Parathyroid adenoma (tissue), 2 donors: ENCODE measurements around the gene CAMK2B.

Experiments used
- H2AFZ ChIP-seq: fragments of 300-600 bp; sonication (generic); one replicate; pipeline ENCODE4 v1.7.0; 2017; ENCODE audit warnings: antibody characterized with exemption, mild to moderate bottlenecking
- H3K27ac ChIP-seq: fragments of 300-600 bp; sonication (generic); one replicate; pipeline ENCODE4 v1.7.0; 2017
- H3K27me3 ChIP-seq: fragments of 300-600 bp; sonication (generic); one replicate; pipeline ENCODE4 v1.7.0; 2017; ENCODE audit warnings: low read length; ENCODE audit not compliant: control insufficient read depth, insufficient read depth
- H3K36me3 ChIP-seq: fragments of 300-600 bp; sonication (generic); one replicate; pipeline ENCODE4 v1.7.0; 2017; ENCODE audit warnings: low read length; ENCODE audit not compliant: control insufficient read depth, insufficient read depth
- H3K4me1 ChIP-seq: fragments of 300-600 bp; sonication (generic); one replicate; pipeline ENCODE4 v1.7.0; 2017; ENCODE audit warnings: control low read depth
- H3K4me2 ChIP-seq: fragments of 300-600 bp; sonication (generic); one replicate; pipeline ENCODE4 v1.7.0; 2017; ENCODE audit warnings: low read length
- H3K4me3 ChIP-seq: fragments of 300-600 bp; sonication (generic); one replicate; pipeline ENCODE4 v1.7.0; 2017; ENCODE audit warnings: low read depth, low read length
- H3K79me2 ChIP-seq: fragments of 300-600 bp; sonication (generic); one replicate; pipeline ENCODE4 v1.7.0; 2017; ENCODE audit warnings: control low read depth
- H3K9ac ChIP-seq: fragments of 300-600 bp; sonication (generic); one replicate; pipeline ENCODE4 v1.7.0; 2017; ENCODE audit warnings: mild to moderate bottlenecking
- H3K9me3 ChIP-seq: fragments of 300-600 bp; sonication (generic); one replicate; pipeline ENCODE4 v1.7.0; 2017; ENCODE audit warnings: low read length; ENCODE audit not compliant: control insufficient read depth
- CTCF ChIP-seq: fragments of 300-600 bp; sonication (generic); IDR thresholded peaks from one replicate; pipeline ENCODE4 v1.7.0; 2017; ENCODE audit warnings: antibody characterized with exemption, mild to moderate bottlenecking
- donor health status: primary hyperparathyroidism.

The CAMK2B gene

GRCh38 chr7:44327981-44328380, 2.6 kb upstream of the CAMK2B start:
- Histone ChIP-seq H3K27ac (no peak overlapping the region), H3K36me3 (no peaks in the 10 kb centered on the region), H2AFZ (no peak overlapping the region), H3K4me1 (peaks cover 11% of the 10 kb centered on the region), H3K9ac (no peak overlapping the region), H3K9me3 (no peaks in the 10 kb centered on the region), H3K4me2 (no peak overlapping the region), H3K79me2 (no peaks in the 10 kb centered on the region), H3K27me3 (no peaks in the 10 kb centered on the region), H3K4me3 (no peak overlapping the region)
- TF ChIP-seq CTCF = no peak

- peaks cover 17% of the 10 kb centered on the region for H3K4me1 ChIP-seq
- H3K4me2 ChIP-seq = no peak overlapping the region
- H2AFZ ChIP-seq = no peak overlapping the region
- no peak overlapping the region for H3K9ac ChIP-seq
- no peaks in the 10 kb centered on the region for H3K27me3 ChIP-seq
- no peak overlapping the region for H3K27ac ChIP-seq
- H3K36me3 ChIP-seq = no peaks in the 10 kb centered on the region
- H3K4me3 ChIP-seq = no peak overlapping the region
- H3K9me3 ChIP-seq = no peaks in the 10 kb centered on the region
- no peak for TF ChIP-seq CTCF
- no peaks in the 10 kb centered on the region for H3K79me2 ChIP-seq
These were observed 1.1 kb upstream of the CAMK2B start for GRCh38 chr7:44326261-44327125.

DNA sequence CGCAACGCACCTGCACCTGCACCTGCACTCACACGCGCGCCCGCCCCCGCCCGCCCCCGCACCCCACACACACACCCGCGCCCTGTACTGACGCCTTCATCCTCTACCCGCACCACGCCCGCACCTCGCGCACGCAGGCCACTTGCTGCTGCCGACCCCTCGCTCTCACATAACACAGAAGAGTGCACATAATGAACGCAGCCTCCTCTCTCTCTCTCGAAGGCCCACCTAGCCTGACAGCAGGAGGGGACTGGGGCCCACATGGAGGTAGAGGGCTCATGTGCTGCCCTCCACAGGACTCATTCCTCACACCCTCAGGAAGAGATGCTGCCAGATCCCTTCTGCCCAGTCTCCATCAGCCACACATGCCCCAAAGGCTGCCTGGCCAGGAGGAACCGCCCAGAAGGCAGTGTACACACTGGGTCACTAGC, 432 bp upstream of the CAMK2B start:
- no peaks in the 10 kb centered on the region for H3K79me2 ChIP-seq
- H3K9ac ChIP-seq = no peak overlapping the region
- no peak for TF ChIP-seq CTCF
- H3K4me1 ChIP-seq = peaks cover 21% of the 10 kb centered on the region
- no peaks in the 10 kb centered on the region for H3K36me3 ChIP-seq
- H3K4me3 ChIP-seq = no peak overlapping the region
- H3K9me3 ChIP-seq = no peaks in the 10 kb centered on the region
- H3K27ac ChIP-seq = no peak overlapping the region
- peak overlapping the region; percentile 56 for H3K4me2 ChIP-seq
- no peaks in the 10 kb centered on the region for H3K27me3 ChIP-seq
- no peak overlapping the region for H2AFZ ChIP-seq

DNA sequence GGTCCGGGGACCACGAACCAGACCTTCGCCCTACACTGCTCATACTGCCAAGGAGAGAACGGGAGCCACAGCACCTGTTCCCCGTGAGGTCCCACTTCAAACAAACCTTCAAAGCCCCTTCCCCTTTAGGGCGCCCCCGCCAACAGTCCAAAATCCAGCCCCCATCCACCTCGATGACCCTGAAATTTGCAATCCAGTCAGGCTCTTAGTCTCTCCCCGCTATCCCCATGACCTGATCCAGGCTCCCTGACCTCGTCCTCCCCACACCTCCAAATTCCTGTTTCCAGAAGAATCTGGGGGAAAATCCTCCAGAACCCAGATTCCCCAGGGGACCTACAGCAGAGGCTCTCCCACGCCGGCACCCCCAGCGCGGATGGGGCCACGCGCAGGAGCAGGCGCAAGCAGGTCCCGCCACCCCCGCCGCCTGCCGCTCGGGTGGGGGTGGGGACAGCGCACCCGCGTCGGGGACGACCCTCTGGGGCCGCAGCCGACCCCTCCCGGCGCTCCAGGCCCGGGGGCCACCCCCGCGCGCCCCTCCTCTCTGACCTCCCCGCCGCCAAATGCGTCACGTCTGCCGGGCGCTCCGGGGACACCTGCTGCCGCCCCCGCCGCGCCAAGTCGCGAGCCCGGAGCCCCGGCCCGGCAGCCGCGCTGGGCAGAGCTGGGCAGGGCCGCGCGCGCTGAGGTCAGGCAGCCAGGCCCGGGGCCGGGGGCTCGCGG, 753 bp downstream of the CAMK2B start:
- H3K4me2 ChIP-seq = peak overlapping the region; percentile 69
- peak overlapping the region; percentile 74 for H2AFZ ChIP-seq
- TF ChIP-seq CTCF = no peak
- no peaks in the 10 kb centered on the region for H3K79me2 ChIP-seq
- no peak overlapping the region for H3K27ac ChIP-seq
- H3K4me3 ChIP-seq = peak overlapping the region; percentile 35
- peaks cover 25% of the 10 kb centered on the region for H3K4me1 ChIP-seq
- no peak overlapping the region for H3K9ac ChIP-seq
- no peaks in the 10 kb centered on the region for H3K9me3 ChIP-seq
- H3K36me3 ChIP-seq = no peaks in the 10 kb centered on the region
- H3K27me3 ChIP-seq = no peaks in the 10 kb centered on the region
